KMS-11 (cell line): ENCODE measurements around the gene CLHC1.

Source experiments
- H2AFZ ChIP-seq: fragments of 200-600 bp; sonication (generic); 2 replicates; pipeline ENCODE4 v1.6.1; 2016; ENCODE audit warnings: antibody characterized with exemption, mixed run types, low read depth
- H3K27ac ChIP-seq: fragments of 200-600 bp; sonication (generic); 2 replicates; pipeline ENCODE4 v1.6.1; 2016; ENCODE audit warnings: mild to moderate bottlenecking, mixed run types
- H3K27me3 ChIP-seq: fragments of 200-600 bp; sonication (generic); 2 replicates; pipeline ENCODE4 v1.6.1; 2017; ENCODE audit warnings: mild to moderate bottlenecking, low read depth, mixed run types, moderate library complexity; ENCODE audit not compliant: insufficient read depth
- H3K36me3 ChIP-seq: fragments of 200-600 bp; sonication (generic); 2 replicates; pipeline ENCODE4 v1.6.1; 2017; ENCODE audit warnings: mild to moderate bottlenecking, mixed run types; ENCODE audit not compliant: insufficient read depth
- H3K4me1 ChIP-seq: fragments of 200-600 bp; sonication (generic); 2 replicates; pipeline ENCODE4 v1.6.1; 2016; ENCODE audit warnings: mild to moderate bottlenecking, low read depth, mixed run types; ENCODE audit not compliant: poor library complexity, severe bottlenecking
- H3K4me2 ChIP-seq: fragments of 200-600 bp; sonication (generic); 2 replicates; pipeline ENCODE4 v1.7.0; 2016; ENCODE audit warnings: mild to moderate bottlenecking, mixed run types
- H3K4me3 ChIP-seq: fragments of 200-600 bp; sonication (generic); IDR thresholded peaks from 2 replicates; pipeline ENCODE4 v1.6.1; 2017; ENCODE audit warnings: low read depth, low read length, mixed read lengths; ENCODE audit not compliant: insufficient read depth
- H3K79me2 ChIP-seq: fragments of 200-600 bp; sonication (generic); 2 replicates; pipeline ENCODE4 v1.6.1; 2016; ENCODE audit warnings: low read depth, mixed run types; ENCODE audit not compliant: insufficient read depth
- H3K9ac ChIP-seq: fragments of 200-600 bp; sonication (generic); 2 replicates; pipeline ENCODE4 v1.6.1; 2016; ENCODE audit warnings: mild to moderate bottlenecking, mixed run types
- H4K20me1 ChIP-seq: fragments of 200-600 bp; sonication (generic); 2 replicates; pipeline ENCODE4 v1.6.1; 2016; ENCODE audit warnings: mild to moderate bottlenecking, mixed run types; ENCODE audit not compliant: insufficient read depth
- TF ChIP-seq, protein P1 (sequence below): fragments of 200-600 bp; sonication (generic); conservative IDR thresholded peaks from 2 replicates; pipeline ENCODE4 v1.6.1; 2017; ENCODE audit warnings: low read depth, mild to moderate bottlenecking, antibody characterized with exemption, low read length, moderate library complexity, mixed read lengths

CLHC1 gene

DNA sequence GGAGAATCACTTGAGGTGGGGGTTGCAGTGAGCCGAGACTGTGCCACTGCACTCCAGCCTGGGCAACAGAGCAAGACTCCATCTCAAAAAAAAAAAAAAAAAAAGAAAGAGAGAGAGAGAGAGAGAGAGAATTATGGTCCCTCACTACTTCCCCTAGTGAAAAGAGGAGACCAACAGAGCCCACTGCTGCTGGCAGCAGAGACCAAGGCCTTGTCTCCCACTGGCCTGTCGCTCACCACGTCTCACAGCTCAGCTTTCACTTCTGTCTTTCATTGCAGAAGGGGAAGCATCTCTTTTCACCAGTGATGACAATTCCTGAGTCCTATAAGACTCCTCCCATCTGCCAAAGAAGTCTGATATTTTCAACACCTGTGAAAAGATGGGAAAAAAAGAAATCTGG, 81.3 kb downstream of the CLHC1 start:
- no peak overlapping the region for H2AFZ ChIP-seq
- H3K4me1 ChIP-seq: no peaks in the 10 kb centered on the region
- no peaks in the 10 kb centered on the region for H3K36me3 ChIP-seq
- H3K27me3 ChIP-seq: no peaks in the 10 kb centered on the region
- no peaks in the 10 kb centered on the region for H3K79me2 ChIP-seq
- H4K20me1 ChIP-seq: no peaks in the 10 kb centered on the region
- no peak overlapping the region for H3K4me2 ChIP-seq
- no peak overlapping the region for H3K9ac ChIP-seq
- no peak overlapping the region for H3K4me3 ChIP-seq
- no peak overlapping the region for H3K27ac ChIP-seq
- TF ChIP-seq, protein P1, sequence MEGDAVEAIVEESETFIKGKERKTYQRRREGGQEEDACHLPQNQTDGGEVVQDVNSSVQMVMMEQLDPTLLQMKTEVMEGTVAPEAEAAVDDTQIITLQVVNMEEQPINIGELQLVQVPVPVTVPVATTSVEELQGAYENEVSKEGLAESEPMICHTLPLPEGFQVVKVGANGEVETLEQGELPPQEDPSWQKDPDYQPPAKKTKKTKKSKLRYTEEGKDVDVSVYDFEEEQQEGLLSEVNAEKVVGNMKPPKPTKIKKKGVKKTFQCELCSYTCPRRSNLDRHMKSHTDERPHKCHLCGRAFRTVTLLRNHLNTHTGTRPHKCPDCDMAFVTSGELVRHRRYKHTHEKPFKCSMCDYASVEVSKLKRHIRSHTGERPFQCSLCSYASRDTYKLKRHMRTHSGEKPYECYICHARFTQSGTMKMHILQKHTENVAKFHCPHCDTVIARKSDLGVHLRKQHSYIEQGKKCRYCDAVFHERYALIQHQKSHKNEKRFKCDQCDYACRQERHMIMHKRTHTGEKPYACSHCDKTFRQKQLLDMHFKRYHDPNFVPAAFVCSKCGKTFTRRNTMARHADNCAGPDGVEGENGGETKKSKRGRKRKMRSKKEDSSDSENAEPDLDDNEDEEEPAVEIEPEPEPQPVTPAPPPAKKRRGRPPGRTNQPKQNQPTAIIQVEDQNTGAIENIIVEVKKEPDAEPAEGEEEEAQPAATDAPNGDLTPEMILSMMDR: no peak

DNA sequence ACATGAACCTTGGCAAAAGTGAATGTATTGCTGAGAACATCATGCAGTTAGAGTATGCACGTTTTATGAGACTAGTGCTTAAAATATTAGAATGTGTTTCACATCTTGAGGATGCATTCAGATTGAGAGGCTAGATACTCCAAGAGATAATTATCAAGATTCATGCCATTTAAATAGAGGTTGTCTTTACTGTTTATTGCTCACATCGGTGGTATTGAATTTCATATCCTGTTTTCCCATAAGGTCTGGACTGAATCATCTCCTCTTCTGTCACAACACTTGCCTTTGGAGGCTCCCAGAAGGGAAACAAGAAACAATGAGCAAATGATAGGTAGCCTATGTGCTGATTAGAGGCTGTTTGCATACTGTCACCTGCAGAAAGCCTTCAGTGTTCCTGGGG, 83.8 kb downstream of the CLHC1 start:
- H3K36me3 ChIP-seq: no peaks in the 10 kb centered on the region
- no peaks in the 10 kb centered on the region for H3K4me1 ChIP-seq
- H3K27ac ChIP-seq: no peak overlapping the region
- no peaks in the 10 kb centered on the region for H3K27me3 ChIP-seq
- no peak overlapping the region for H3K4me3 ChIP-seq
- H3K79me2 ChIP-seq: no peaks in the 10 kb centered on the region
- TF ChIP-seq, protein P1: no peak
- no peak overlapping the region for H2AFZ ChIP-seq
- no peak overlapping the region for H3K4me2 ChIP-seq
- no peak overlapping the region for H3K9ac ChIP-seq
- H4K20me1 ChIP-seq: no peaks in the 10 kb centered on the region

DNA sequence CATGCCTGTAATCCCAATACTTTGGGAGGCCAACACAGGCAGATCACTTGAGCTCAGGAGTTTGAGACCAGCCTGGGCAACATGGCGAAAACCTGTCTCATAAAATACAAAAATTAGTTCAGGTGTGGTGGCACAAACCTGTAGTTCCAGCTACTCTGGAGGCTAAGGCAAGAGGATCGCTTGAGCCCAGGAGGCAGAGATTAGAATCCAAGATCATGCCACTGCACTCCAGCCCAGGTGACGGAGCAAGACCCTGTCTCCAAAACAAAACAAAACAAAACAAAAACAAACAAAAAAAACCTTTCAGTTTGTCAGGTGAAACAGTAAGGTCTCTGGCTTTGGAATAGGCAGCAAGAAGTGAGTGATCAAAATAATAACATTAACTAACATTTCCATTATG, 84.6 kb downstream of the CLHC1 start:
- H3K4me1 ChIP-seq: no peaks in the 10 kb centered on the region
- no peak overlapping the region for H3K27ac ChIP-seq
- H3K9ac ChIP-seq: no peak overlapping the region
- no peaks in the 10 kb centered on the region for H3K27me3 ChIP-seq
- H2AFZ ChIP-seq: no peak overlapping the region
- no peak overlapping the region for H3K4me3 ChIP-seq
- TF ChIP-seq, protein P1: no peak
- H3K79me2 ChIP-seq: no peaks in the 10 kb centered on the region
- no peaks in the 10 kb centered on the region for H3K36me3 ChIP-seq
- no peak overlapping the region for H3K4me2 ChIP-seq
- H4K20me1 ChIP-seq: no peaks in the 10 kb centered on the region

DNA sequence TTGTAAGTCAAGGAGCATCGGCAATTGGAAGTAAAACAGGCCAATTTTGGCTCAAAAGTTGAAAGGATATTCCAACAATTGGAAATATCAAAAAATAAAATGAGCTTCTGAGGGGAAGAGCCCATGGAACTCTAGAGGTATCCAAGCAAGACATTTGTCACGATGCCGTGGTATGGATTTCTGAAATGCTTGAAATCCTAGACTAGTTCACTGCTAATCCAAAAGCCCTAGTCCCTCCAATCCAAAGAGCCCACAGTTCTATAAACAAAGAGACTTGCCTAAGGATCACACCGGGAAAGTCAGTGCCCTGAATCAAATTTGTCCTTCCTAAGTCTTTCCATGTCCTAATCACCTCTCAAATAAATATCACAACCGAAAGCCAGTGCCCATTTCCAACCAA, 85.1 kb downstream of the CLHC1 start:
- no peaks in the 10 kb centered on the region for H3K4me1 ChIP-seq
- H3K4me2 ChIP-seq: no peak overlapping the region
- no peak overlapping the region for H3K27ac ChIP-seq
- H3K79me2 ChIP-seq: no peaks in the 10 kb centered on the region
- H3K4me3 ChIP-seq: no peak overlapping the region
- H4K20me1 ChIP-seq: no peaks in the 10 kb centered on the region
- H3K27me3 ChIP-seq: no peaks in the 10 kb centered on the region
- H3K36me3 ChIP-seq: no peaks in the 10 kb centered on the region
- TF ChIP-seq, protein P1: no peak
- no peak overlapping the region for H3K9ac ChIP-seq
- no peak overlapping the region for H2AFZ ChIP-seq

DNA sequence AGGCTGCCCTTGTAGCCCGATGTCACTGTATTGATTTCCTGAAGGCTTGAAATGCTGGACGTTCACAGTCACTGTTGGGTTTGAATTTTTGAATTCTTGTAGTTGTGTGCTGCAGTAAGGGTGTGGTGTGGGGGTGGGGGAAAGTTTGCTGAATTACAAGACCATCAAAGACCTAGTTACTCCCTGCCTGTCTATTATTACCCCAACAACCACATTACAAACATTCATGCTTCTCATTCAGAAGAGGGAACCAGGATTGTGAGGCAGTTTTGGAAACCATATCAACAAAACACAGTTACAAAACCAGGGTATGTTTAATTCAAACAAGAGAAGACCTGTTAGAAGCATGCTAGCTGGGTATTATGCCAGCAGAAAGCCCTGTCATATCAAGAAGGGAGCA, 85.8 kb downstream of the CLHC1 start:
- no peaks in the 10 kb centered on the region for H3K79me2 ChIP-seq
- H3K9ac ChIP-seq: no peak overlapping the region
- no peaks in the 10 kb centered on the region for H3K4me1 ChIP-seq
- TF ChIP-seq, protein P1: no peak
- no peaks in the 10 kb centered on the region for H4K20me1 ChIP-seq
- H3K4me3 ChIP-seq: no peak overlapping the region
- H2AFZ ChIP-seq: no peak overlapping the region
- no peak overlapping the region for H3K4me2 ChIP-seq
- H3K36me3 ChIP-seq: no peaks in the 10 kb centered on the region
- H3K27ac ChIP-seq: no peak overlapping the region
- no peaks in the 10 kb centered on the region for H3K27me3 ChIP-seq
